ENCODE results near the gene TMEM163. TPM values are rescaled to one million over a fixed set of nuclear protein-coding genes. Genes with fewer than 3 reads are reported as not detected.

The TMEM163 gene
- total RNA-seq, 1 experiment from 2014 or later = 0.94 TPM

- no peak overlapping the region for H3K27ac Mint-ChIP-seq
- TF ChIP-seq TEAD1 (CRISPR knock-in tag; IDR thresholded peaks at IDR 0.05) = 0 out of 2 replicates have a peak, but pooled peaks have one; percentile 30
- no peak for TF ChIP-seq ZNF219 (CRISPR knock-in tag; IDR thresholded peaks at IDR 0.05; ENCODE audit: borderline replicate concordance)
- peak; percentile 58 for TF ChIP-seq MAX (CRISPR knock-in tag; IDR thresholded peaks at IDR 0.05)
- ChIA-PET CTCF (interaction anchor here (0.8 kb wide), 1 partner anchor 44 kb away, joined by 3 read pairs; no protein-coding TSS in a partner anchor), POLR2A (no interaction called here)
- peaks cover 4% of the 10 kb centered on the region; the same call in 1 of the 2 replicates for H3K9me3 Mint-ChIP-seq
- H3K4me1 Mint-ChIP-seq = peaks cover 36% of the 10 kb centered on the region
- no peaks in the 10 kb centered on the region for H3K36me3 Mint-ChIP-seq
- DNase-seq (ENCODE audit: low spot score) = no peak
- no peak overlapping the region for H3K4me3 Mint-ChIP-seq
- H3K27me3 Mint-ChIP-seq (ENCODE audit: low read depth) = no peaks in the 10 kb centered on the region
- ATAC-seq = peak; percentile 47
Observed at GRCh38 chr2:134677856-134678756, 40.7 kb downstream of the TMEM163 start.

GRCh38 chr2:134676960-134677359, 41.8 kb downstream of the TMEM163 start:
- Mint-ChIP-seq H3K9me3 (peaks cover 5% of the 10 kb centered on the region; the same call in 1 of the 2 replicates), H3K27ac (no peak overlapping the region), H3K27me3 (ENCODE audit: low read depth) (no peaks in the 10 kb centered on the region), H3K36me3 (no peaks in the 10 kb centered on the region), H3K4me1 (peaks cover 34% of the 10 kb centered on the region), H3K4me3 (no peak overlapping the region)
- POLR2A ChIA-PET = no interaction called here
- ATAC-seq (no peak), DNase-seq (ENCODE audit: low spot score) (no peak)
- CTCF ChIA-PET = no interaction called here
- TF ChIP-seq ZNF219 (CRISPR knock-in tag; IDR thresholded peaks at IDR 0.05; ENCODE audit: borderline replicate concordance) = no peak
- no peak for TF ChIP-seq ZNF423 (CRISPR knock-in tag; IDR thresholded peaks at IDR 0.05)
- no peak for TF ChIP-seq KAT7 (CRISPR knock-in tag; IDR thresholded peaks at IDR 0.05; ENCODE audit: borderline replicate concordance)
- TF ChIP-seq SP1 (CRISPR knock-in tag; conservative IDR thresholded peaks at IDR 0.05) = no peak
- no peak for TF ChIP-seq ELF4 (CRISPR knock-in tag; IDR thresholded peaks at IDR 0.05; ENCODE audit: low read depth)
- TF ChIP-seq ATF3 (CRISPR knock-in tag; conservative IDR thresholded peaks at IDR 0.05) = no peak
- no peak for TF ChIP-seq CBFB (CRISPR knock-in tag; IDR thresholded peaks at IDR 0.05; ENCODE audit: low read depth)
- no peak for TF ChIP-seq AR (CRISPR knock-in tag; IDR thresholded peaks at IDR 0.05)
- TF ChIP-seq MXD4 (CRISPR knock-in tag; IDR thresholded peaks at IDR 0.05; ENCODE audit: borderline replicate concordance) = no peak

- H3K4me3 Mint-ChIP-seq = no peak overlapping the region
- H3K9me3 Mint-ChIP-seq = peaks cover 5% of the 10 kb centered on the region; the same call in 1 of the 2 replicates
- CTCF ChIA-PET = interaction anchor here (0.7 to 1.4 kb wide), 2 partner anchors 115 to 142 kb away, joined by 3 read pairs; no protein-coding TSS in a partner anchor
- H3K27me3 Mint-ChIP-seq (ENCODE audit: low read depth) = no peaks in the 10 kb centered on the region
- ATAC-seq (no peak), DNase-seq (ENCODE audit: low spot score) (no peak)
- POLR2A ChIA-PET = no interaction called here
- peaks cover 41% of the 10 kb centered on the region for H3K4me1 Mint-ChIP-seq
- H3K36me3 Mint-ChIP-seq = no peaks in the 10 kb centered on the region
- no peak overlapping the region for H3K27ac Mint-ChIP-seq
- TF ChIP-seq USF1 (CRISPR knock-in tag; IDR thresholded peaks at IDR 0.05) (no peak), ZNF138 (CRISPR knock-in tag; conservative IDR thresholded peaks at IDR 0.05) (no peak), KAT7 (CRISPR knock-in tag; IDR thresholded peaks at IDR 0.05; ENCODE audit: borderline replicate concordance) (no peak), SP1 (CRISPR knock-in tag; conservative IDR thresholded peaks at IDR 0.05) (no peak), SMAD4 (CRISPR knock-in tag; IDR thresholded peaks at IDR 0.05) (no peak), MXD4 (CRISPR knock-in tag; IDR thresholded peaks at IDR 0.05; ENCODE audit: borderline replicate concordance) (no peak), IRF2 (CRISPR knock-in tag; IDR thresholded peaks at IDR 0.05; ENCODE audit: borderline replicate concordance, low read depth) (no peak), FOXP4 (CRISPR knock-in tag; IDR thresholded peaks at IDR 0.05) (no peak), NR1H2 (CRISPR knock-in tag; IDR thresholded peaks at IDR 0.05) (no peak), MLX (CRISPR knock-in tag; IDR thresholded peaks at IDR 0.05) (no peak), NR3C1 (CRISPR knock-in tag; conservative IDR thresholded peaks at IDR 0.05; ENCODE audit: low read depth) (no peak), ATF3 (CRISPR knock-in tag; conservative IDR thresholded peaks at IDR 0.05) (no peak), ZNF671 (CRISPR knock-in tag; IDR thresholded peaks at IDR 0.05) (no peak), E2F4 (CRISPR knock-in tag; IDR thresholded peaks at IDR 0.05; ENCODE audit: borderline replicate concordance, low read depth) (no peak), EMX1 (CRISPR knock-in tag; IDR thresholded peaks at IDR 0.05) (no peak)
Observed at GRCh38 chr2:134675314-134675713, 43.5 kb downstream of the TMEM163 start.

Data from WTC11 (cell line).